T1000 (cell line): Measurements from ENCODE around the gene ZNF350.
"Not testable (repeated sequence)": the region's sequence is repeated elsewhere in the genome, so short reads cannot be mapped to it uniquely, and the experiment has no call there.

Source experiments
- DNase-seq: peaks from one replicate; lab custom pipeline; 2025; ENCODE audit warnings: mixed read lengths; lab: John Stamatoyannopoulos, UW

ZNF350 gene

GRCh38 chr19:51971624-51972023 is 15.0 kb downstream of the ZNF350 start:
- no peak for DNase-seq

DNA sequence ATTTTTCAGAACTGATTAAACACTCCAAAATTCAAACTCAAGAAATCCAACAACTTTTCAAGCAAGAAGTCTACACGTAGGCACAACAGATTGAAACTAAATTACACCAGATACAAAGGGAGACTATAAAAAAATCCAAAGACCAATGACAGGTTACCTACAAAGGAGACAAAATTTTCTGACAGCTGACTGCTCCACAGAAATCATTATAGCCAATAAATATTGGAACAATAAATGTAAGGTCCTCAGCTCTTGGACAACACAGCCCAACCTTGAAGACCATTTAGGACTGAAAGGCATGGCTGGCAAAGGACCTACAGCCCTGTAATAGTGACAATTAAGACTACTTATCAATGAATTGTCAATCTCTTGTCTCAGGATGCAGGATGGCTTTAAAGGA is 15.9 kb downstream of the ZNF350 start:
- no peak for DNase-seq

GRCh38 chr19:51965583-51965982 is 21.1 kb downstream of the ZNF350 start:
- no peak for DNase-seq

- DNase-seq = peak; percentile 31
Measured at GRCh38 chr19:51960621-51961233, 25.9 kb downstream of the ZNF350 start.

DNA sequence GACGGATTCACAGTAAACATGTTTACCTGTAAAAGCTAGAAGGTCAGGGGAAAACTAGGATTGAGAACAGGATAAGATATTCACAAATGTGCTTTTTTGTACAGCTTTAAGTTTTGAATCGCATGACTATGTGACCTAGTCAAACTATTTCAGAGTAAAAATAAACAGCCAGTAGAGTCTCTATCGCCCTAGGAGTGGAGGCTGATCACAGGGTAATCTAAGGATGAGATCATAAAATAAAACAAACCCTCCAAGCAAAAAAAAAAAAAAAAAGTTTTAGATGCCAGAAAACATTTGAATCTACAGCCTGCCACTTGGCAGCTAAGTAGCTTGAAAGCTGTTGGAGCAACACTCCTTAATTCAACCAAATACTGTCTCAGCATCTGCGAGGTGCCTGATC is 26.8 kb downstream of the ZNF350 start:
- no peak for DNase-seq

- not testable (repeated sequence) for DNase-seq
Measured at GRCh38 chr19:51957846-51958245, 28.8 kb downstream of the ZNF350 start.

- peak; percentile 76 for DNase-seq
Measured at GRCh38 chr19:51948975-51949374, 37.7 kb downstream of the ZNF350 start.

DNA sequence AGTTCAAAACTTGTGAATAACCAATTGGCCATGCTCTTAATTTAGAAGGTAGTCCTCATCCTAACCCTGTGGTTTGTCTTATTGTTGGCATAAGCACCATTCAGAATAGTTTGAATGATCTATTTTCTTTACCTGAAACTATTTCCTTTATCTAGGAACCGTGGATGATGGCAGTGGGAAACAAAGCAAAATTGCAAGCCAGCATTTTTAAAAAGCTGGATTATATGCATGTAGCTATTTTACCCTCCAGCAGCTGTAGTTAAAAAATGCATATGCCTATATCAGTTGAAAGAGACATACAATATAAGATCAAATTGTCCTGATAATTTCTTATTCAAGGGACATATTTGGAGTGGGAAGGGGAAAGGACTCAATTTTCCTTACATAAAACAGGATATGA is 40.0 kb downstream of the ZNF350 start:
- no peak for DNase-seq

DNA sequence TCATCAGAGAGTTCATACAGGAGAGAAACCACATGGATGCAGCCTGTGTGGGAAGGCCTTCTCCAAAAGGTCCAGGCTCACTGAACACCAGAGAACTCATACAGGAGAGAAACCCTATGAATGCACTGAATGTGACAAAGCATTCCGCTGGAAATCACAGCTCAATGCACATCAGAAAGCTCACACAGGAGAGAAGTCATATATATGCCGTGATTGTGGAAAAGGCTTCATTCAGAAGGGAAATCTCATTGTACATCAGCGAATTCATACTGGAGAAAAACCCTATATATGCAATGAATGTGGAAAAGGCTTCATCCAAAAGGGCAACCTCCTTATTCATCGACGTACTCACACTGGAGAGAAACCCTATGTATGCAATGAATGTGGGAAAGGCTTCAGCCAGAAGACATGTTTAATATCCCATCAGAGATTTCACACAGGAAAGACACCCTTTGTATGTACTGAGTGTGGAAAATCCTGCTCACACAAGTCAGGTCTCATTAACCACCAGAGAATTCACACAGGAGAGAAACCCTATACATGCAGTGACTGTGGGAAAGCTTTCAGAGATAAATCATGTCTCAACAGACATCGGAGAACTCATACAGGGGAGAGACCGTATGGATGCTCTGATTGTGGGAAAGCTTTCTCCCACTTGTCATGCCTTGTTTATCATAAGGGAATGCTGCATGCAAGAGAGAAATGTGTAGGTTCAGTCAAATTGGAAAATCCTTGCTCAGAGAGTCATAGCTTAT is 41.7 kb downstream of the ZNF350 start:
- DNase-seq = no peak

- no peak for DNase-seq
Measured at GRCh38 chr19:51938936-51939335, 47.7 kb downstream of the ZNF350 start.

DNA sequence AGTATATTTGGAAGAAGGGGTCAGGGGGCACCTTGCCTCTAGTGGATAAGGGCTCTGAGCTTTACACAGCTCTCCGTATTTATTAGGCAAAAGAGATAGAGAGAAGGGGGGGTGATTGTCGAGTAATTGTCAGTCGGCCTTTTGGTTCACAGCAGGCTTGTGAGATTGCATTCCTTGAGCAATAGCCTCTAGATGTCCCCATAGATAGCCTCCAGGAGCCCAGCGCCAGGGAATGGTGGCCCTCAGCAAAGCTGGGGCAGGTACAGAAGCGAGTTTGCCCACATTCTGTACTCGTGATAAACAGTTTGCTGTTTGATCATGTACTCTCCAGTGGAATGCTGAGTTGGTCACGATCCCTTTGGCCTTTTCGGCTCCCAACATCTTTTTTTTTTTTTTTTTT is 54.7 kb downstream of the ZNF350 start:
- DNase-seq = no peak

GRCh38 chr19:51927859-51928258 is 58.8 kb downstream of the ZNF350 start:
- no peak for DNase-seq

DNA sequence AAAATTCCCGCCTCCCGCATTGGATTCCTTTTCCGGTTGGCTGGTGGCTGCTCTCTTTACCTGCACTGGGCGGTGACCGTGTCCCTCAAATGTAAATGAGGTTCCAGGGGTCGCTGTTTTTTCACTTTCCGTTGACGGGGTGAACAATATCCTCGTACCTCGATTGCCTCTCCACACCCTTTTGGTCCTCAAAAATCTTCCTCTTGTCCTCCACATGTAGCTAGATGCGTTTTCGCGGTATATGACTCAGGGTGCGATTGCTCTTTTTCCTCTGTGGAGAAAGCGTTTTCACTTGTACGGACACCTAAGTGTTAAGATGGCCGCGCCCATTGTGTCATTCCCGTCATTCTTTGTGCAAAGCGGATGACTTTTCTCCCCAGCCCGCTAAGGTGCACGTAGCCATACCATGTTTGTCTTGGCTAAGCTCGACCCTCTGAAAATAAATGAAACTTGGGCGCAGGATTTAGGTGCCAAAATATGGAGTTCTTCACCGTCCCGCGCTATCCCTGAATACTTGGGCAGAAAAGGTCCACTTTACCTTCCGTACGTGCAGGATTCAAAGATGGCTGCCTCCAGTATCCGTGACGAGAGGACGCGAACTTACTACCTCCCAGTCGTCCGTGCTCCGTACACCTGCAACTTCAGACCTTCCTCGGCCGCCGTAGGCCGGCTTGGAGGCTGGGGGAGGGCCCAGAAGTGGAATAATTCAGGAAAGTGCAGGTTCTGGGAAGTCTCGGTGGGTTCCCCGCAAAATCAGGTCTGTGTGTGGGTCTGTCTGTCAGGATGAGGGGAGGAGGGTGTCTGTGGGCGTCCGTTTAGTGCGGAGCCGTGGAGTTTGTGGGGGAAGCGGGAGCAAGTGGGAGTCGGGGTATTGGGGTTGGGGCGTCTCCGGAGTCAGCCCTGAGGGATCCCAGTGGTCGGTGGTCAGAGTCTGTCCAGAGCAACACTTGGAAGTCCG is 59.6 kb downstream of the ZNF350 start, which contains the start of gene ZNF613:
Gene ZNF613, plus strand, starts transcription at position 689 of the 958 bp plus-strand sequence. CDS start 8,749 bp downstream, outside the sequence.
- DNase-seq = peak; percentile 81

DNA sequence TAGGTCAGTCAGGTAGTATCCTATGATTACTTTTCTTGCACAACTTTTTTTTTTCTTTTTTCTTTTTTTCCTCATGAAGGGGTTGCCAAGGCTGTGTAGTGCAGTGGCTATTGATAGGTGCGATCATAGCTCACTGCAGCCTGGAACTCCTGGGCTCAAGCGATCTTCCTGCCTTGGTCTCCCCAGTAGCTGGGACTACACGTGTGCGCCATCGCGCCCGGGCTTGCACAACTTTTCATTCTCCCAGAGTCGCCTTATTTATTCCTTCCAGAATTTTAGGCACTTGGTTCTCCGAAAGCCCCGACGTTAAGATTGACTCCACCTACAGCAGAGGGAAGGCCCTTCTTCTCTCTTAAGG is 60.2 kb downstream of the ZNF350 start:
- no peak for DNase-seq

DNA sequence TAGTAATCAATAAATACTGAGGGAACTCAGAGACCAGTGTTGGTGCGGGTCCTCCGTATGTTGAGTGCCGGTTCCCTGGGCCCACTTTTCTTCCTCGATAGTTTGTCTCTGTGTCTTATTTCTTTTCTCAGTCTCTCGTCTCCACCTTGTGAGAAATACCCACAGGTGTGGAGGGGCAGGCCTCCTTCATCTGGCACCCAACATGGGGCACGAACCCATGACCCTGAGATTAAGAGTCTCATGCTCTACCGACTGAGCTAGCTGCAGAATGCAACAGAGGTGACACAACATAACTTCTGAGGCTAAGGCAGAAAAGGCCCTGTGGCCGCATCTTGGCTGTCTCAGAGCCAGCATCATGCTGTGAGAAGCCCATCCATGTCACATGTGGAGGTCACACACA is 64.7 kb downstream of the ZNF350 start:
- DNase-seq = no peak

GRCh38 chr19:51919606-51920005 is 67.0 kb downstream of the ZNF350 start:
- no peak for DNase-seq

DNA sequence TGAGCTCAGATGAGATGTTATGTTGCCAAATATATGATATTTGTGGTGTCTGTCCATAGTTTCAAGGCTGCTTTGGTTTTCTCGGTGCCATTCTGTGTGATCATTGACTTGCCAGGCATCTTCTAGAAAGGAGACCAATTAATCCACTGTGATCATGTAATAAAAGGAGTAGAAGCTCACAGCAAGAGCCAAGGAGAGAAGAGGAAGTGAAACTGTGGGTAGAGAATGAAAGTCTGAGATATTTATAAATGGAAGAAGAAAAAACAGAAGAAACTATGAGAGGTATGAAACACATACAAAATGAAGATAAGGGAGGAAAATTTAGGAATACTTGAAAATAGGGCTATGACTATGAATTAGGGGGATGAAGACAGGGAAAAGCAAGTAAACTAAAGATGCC is 70.5 kb downstream of the ZNF350 start:
- no peak for DNase-seq

DNA sequence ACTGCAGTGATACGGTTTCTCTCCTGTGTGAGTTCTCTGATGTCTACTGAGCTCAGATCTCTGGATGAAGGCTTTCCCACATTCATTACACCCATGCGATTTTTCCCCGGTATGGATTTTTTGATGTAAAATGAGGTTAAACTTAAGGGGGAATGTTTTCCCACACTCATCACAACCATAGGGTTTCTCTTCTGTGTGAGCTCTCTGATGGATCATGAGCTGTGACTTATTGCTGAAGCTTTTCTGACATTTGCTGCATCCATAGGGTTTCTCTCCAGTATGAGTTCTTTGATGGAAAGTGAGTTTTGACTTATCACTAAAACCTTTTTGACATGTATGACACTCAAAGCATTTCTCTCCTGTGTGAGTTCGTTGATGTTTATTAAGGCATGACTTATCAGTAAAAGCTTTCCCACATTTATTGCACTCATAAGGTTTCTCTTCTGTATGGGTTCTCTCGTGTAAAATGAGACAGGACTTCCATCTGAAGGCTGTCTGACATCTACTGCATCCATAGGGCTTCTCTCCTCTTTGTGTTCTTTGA is 71.2 kb downstream of the ZNF350 start:
- no peak for DNase-seq
